Measurements from ENCODE around the gene ARHGEF4.

ARHGEF4 gene

GRCh38 chr2:130825231-130825965 lies 11.3 kb upstream of the ARHGEF4 start:
- FAIRE-seq (no peak), DNase-seq (ENCODE audit: insufficient read length, low spot score) (no peak)
- no peak for TF ChIP-seq POLR2A (IDR thresholded peaks at IDR 0.05; ENCODE audit: low read depth, low read length)

- TF ChIP-seq POLR2A (IDR thresholded peaks at IDR 0.05; ENCODE audit: low read depth, low read length), result no peak
- DNase-seq (ENCODE audit: insufficient read length, low spot score) (no peak), FAIRE-seq (no peak)
Observed at GRCh38 chr2:130825966-130826253, 10.8 kb upstream of the ARHGEF4 start.

- TF ChIP-seq POLR2A (IDR thresholded peaks at IDR 0.05; ENCODE audit: low read depth, low read length), result no peak
- DNase-seq (ENCODE audit: insufficient read length, low spot score) (no peak), FAIRE-seq (no peak)
Observed at GRCh38 chr2:130826419-130826818, 10.3 kb upstream of the ARHGEF4 start.

- TF ChIP-seq POLR2A (IDR thresholded peaks at IDR 0.05; ENCODE audit: low read depth, low read length), result no peak
- no peak for FAIRE-seq
- no peak for DNase-seq (ENCODE audit: insufficient read length, low spot score)
Observed at GRCh38 chr2:130826821-130827501, 9.8 kb upstream of the ARHGEF4 start.

- FAIRE-seq, result peak; percentile 11
- DNase-seq (ENCODE audit: insufficient read length, low spot score), result peak; percentile 68
- no peak for TF ChIP-seq POLR2A (IDR thresholded peaks at IDR 0.05; ENCODE audit: low read depth, low read length)
Observed at GRCh38 chr2:130827502-130828251, 9.0 kb upstream of the ARHGEF4 start.

- TF ChIP-seq POLR2A (IDR thresholded peaks at IDR 0.05; ENCODE audit: low read depth, low read length), result no peak
- no peak for DNase-seq (ENCODE audit: insufficient read length, low spot score)
- FAIRE-seq, result no peak
Observed at GRCh38 chr2:130828461-130828860, 8.3 kb upstream of the ARHGEF4 start.

GRCh38 chr2:130829015-130829414 lies 7.7 kb upstream of the ARHGEF4 start:
- peak; percentile 91 for DNase-seq (ENCODE audit: insufficient read length, low spot score)
- FAIRE-seq, result peak; percentile 58
- no peak for TF ChIP-seq POLR2A (IDR thresholded peaks at IDR 0.05; ENCODE audit: low read depth, low read length)

- FAIRE-seq (no peak), DNase-seq (ENCODE audit: insufficient read length, low spot score) (no peak)
- no peak for TF ChIP-seq POLR2A (IDR thresholded peaks at IDR 0.05; ENCODE audit: low read depth, low read length)
Observed at GRCh38 chr2:130830538-130830937, 6.2 kb upstream of the ARHGEF4 start.

GRCh38 chr2:130831356-130831755 lies 5.4 kb upstream of the ARHGEF4 start:
- no peak for TF ChIP-seq POLR2A (IDR thresholded peaks at IDR 0.05; ENCODE audit: low read depth, low read length)
- DNase-seq (ENCODE audit: insufficient read length, low spot score) (no peak), FAIRE-seq (no peak)

GRCh38 chr2:130832296-130832940 lies 4.3 kb upstream of the ARHGEF4 start:
- DNase-seq (ENCODE audit: insufficient read length, low spot score) (no peak), FAIRE-seq (no peak)
- no peak for TF ChIP-seq POLR2A (IDR thresholded peaks at IDR 0.05; ENCODE audit: low read depth, low read length)

- no peak for FAIRE-seq
- no peak for TF ChIP-seq POLR2A (IDR thresholded peaks at IDR 0.05; ENCODE audit: low read depth, low read length)
- peak; percentile 41 for DNase-seq (ENCODE audit: insufficient read length, low spot score)
Observed at GRCh38 chr2:130834091-130834930, 2.4 kb upstream of the ARHGEF4 start.

GRCh38 chr2:130834931-130835765 lies 1.6 kb upstream of the ARHGEF4 start:
- FAIRE-seq (no peak), DNase-seq (ENCODE audit: insufficient read length, low spot score) (no peak)
- no peak for TF ChIP-seq POLR2A (IDR thresholded peaks at IDR 0.05; ENCODE audit: low read depth, low read length)

- TF ChIP-seq POLR2A (IDR thresholded peaks at IDR 0.05; ENCODE audit: low read depth, low read length), result no peak
- no peak for DNase-seq (ENCODE audit: insufficient read length, low spot score)
- FAIRE-seq, result no peak
Observed at GRCh38 chr2:130835766-130836015, 1.0 kb upstream of the ARHGEF4 start.

All from H54 (cell line).